ENCODE results near the gene CD47. TPM values are rescaled to one million over a fixed set of nuclear protein-coding genes. Genes with fewer than 3 reads are reported as not detected.

The CD47 gene
- 32.9 to 47.4 TPM (median 43.6 TPM) in 5 replicates for total RNA-seq (2022; extraction: Qiagen RNA extraction; ENCODE audit: low read depth)

GRCh38 chr3:108090701-108091497, at the start of gene CD47:
Gene CD47, minus strand, starts transcription at chr3:108091031. Its CDS starts 123 bp downstream, at chr3:108090908.

Other genes starting within 250 kb of the CD47 start
- 42.7 to 53.4 TPM (median 43.6 TPM) in 5 replicates for gene IFT57, start 131.4 kb upstream of the CD47 start, total RNA-seq (2022; extraction: Qiagen RNA extraction; ENCODE audit: low read depth)
- gene HHLA2, start 205.5 kb upstream of the CD47 start, total RNA-seq (2022; extraction: Qiagen RNA extraction; ENCODE audit: low read depth), result 0.05 to 0.26 TPM (median 0.08 TPM) in 4 of 5 replicates, not detected in the other

Data from A549 treated with DMSO at 1 μM for 4 hours (cell line).